ENCODE measurements around the gene TGFB1I1.
"Not testable (repeated sequence)": the region's sequence is repeated elsewhere in the genome, so short reads cannot be mapped to it uniquely, and the experiment has no call there.

Gene TGFB1I1

DNA sequence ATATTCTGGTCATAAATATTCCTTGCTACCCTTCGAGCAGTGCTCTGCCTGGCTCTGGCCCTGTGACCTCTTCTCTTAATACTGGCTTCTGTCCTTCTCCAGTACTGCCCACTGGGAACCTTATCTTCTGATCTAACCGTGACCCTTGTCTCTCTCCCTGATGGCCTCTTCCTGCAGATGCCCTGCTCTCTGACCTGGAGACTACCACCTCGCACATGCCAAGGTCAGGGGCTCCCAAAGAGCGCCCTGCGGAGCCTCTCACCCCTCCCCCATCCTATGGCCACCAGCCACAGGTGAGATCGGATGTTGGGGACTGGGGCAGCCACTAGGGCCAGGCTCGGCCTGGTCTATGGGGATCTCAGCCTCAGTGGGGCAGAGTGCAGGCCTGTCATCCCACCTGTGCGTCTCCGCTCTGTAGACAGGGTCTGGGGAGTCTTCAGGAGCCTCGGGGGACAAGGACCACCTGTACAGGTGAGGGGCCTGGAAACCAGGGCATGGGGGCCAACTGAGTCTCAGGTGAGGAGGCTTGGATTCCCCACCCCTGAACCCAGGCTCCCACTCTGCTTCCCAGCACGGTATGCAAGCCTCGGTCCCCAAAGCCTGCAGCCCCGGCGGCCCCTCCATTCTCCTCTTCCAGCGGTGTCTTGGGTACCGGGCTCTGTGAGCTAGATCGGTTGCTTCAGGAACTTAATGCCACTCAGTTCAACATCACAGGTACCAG lies 1.5 kb downstream of the TGFB1I1 start:
- DNase-seq = no peak

DNA sequence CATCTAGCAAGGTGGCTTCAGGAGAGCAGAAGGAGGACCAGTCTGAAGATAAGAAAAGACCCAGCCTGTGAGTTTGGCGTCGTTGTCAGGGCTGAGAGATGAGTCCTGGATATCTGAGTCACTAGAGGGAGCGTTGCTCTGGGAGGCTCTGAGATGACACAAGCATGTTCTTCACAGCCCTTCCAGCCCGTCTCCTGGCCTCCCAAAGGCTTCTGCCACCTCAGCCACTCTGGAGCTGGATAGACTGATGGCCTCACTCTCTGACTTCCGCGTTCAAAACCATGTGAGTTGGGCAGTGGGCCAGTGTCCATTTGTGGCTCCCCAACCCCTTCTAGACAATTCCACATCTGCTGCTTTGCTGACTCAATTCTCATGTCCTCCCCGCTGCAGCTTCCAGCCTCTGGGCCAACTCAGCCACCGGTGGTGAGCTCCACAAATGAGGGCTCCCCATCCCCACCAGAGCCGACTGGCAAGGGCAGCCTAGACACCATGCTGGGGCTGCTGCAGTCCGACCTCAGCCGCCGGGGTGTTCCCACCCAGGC lies 2.3 kb downstream of the TGFB1I1 start:
- DNase-seq = no peak

DNA sequence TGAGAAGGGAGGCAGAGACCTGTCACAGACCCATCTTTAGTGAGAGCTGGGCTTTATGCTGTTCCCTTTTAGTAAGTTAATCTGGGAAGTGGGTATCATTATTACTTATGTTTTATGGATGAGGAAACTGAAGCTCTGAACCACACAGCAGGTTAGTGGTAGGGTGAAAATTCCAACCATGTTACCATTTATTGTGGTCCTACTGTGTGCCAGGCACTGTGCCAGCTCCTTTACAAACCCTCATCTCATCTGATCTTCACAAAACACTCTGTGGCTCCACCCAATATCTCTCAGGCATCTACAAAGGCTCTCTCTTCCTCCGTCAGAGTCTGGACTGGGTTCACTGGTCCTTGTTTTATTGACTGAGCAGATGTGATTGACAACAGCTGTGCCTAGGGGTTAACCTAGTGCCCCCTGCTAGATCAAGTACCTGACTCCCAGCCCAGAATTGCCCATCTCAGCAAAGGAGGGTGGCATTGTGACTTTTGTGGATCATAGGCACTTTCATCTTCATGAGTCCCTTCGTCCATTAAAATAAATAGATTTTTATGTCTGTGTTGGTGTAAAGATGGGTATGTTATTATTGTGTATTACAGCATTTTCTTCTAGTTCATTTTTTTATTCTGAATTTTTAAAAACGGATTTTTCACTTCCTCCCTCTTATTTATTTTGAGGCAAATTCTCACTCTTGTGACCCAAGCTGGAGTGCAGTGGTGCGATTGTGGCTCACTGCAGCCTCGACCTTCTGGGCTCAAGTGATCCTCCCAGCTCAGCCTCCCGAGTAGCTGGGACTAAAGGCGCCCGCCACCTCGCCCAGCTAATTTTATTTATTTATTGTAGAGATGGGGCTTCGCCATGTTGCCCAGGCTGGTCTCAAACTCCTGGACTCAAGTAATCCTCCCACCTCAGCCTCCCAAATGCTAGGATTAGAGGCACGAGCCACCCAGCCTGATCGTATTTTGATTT lies 3.1 kb downstream of the TGFB1I1 start:
- no peak for DNase-seq

DNA sequence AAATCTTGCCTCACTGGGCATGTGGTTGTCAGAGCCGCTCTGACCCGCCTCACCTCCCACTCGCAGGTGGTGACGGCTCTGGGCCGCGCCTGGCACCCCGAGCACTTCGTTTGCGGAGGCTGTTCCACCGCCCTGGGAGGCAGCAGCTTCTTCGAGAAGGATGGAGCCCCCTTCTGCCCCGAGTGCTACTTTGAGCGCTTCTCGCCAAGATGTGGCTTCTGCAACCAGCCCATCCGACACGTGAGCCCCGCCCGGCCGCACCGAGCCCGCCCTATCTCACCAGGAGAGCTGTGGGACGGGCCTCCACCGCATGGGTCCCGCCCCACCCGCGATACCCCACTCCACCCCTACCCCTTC lies 4.0 kb downstream of the TGFB1I1 start:
- DNase-seq = no peak

DNA sequence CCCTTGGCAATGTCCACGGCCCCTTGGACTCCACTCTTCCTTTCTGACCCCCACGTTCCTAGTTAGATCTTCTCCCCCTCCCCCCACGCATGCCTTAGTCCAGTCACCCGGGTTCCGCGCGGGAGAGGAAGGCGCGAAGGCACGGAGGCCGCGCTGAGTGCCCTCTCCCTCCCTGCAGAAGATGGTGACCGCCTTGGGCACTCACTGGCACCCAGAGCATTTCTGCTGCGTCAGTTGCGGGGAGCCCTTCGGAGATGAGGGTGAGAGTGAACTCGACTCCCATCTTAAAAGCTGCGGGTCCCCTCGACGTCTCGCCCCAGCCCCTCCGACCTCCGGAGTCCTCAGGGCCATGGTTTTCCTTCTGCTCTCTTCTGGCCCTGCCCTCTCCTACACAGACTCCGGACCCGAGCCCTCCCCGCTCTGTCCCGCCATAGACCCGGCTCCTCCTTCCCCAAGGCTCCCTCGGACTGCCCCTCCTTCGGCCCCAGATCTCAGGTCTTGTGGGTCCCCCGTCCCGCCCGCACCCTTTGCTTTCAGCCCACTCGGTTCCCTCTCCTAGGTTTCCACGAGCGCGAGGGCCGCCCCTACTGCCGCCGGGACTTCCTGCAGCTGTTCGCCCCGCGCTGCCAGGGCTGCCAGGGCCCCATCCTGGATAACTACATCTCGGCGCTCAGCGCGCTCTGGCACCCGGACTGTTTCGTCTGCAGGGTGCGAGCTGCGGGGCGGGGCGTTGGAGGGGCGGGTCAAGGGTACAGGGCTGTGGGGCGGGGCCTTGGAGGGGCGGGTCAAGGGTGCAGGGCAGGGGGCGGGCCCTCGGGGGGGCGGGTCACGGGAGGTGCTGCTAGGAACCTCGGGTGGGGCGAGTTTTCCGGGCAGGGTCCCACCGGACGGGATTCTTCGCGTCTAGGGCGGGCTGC lies 4.6 kb downstream of the TGFB1I1 start:
- DNase-seq = peak; percentile 17

DNA sequence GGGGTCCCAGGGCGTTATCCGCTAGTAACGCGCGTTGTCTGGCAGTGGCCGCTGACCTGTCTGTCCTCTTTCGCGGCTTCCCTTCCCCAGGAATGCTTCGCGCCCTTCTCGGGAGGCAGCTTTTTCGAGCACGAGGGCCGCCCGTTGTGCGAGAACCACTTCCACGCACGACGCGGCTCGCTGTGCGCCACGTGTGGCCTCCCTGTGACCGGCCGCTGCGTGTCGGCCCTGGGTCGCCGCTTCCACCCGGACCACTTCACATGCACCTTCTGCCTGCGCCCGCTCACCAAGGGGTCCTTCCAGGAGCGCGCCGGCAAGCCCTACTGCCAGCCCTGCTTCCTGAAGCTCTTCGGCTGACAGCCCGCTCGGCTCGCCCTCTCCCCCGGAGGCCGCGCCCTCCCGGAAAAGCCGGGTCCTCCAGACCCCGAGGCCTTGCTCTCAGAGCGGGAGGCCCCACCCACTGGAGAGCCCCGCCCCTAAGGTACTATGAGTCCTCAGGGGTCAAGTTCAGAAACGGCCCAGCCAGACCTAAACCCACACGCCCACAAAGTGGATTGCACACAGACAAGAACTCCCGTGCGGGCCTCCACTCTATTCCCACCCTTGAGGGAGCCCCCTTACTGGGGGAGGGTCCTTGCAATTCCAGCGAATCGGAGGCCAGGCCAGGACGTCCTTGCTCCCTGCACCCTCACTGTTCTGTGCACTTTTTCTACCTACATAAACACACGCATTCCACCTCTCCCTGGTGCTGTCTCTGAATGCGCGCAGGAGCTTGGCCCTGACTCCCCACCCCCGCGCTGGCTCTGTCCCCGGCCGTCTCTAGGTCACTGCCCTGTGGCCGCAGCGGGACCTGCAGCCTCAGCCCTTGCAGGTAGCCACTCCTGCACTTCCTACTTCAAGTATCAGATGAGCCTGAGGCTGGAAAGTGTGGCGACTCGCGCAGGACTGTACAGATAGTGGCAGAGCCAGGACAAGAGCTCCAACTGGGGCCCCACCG lies 5.6 kb downstream of the TGFB1I1 start:
- no peak for DNase-seq

DNA sequence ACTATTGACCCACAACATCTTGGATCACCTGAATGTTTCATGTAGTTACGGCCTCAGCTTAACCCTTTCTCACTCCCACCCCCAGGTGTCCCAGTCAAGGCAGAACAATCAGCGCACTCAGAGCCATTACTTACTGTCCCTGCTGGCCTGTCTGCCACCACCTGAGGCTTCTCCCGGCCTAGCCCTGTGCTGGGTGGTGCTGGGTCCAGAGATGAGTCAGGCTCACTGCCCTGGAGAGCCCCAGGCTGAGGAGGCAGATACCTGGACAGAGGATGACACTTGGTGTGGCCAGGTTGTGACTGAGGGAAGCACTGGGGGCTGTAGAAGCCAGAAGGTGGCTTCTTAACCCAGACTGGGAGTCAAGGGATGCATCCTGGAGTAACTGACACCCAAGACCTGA lies 7.0 kb downstream of the TGFB1I1 start:
- DNase-seq = no peak

DNA sequence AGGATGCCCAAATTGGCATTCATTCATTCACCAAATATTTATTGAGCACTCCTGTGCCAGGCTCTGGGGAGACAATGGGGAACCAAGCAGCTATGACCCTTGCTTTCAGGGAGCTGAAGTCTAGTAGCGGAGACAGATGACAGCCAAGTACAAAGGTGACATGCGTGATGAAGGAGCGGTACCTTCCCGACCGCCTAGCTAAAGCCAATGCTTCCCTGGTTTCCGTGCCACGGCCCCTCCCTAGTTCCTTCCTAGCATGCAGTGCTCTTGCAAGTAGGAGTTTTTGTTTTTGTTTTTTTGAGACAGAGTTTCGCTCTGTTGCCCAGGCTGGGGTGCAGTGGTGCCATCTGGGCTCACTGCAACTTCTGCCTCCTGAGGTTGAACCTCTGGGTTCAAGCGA lies 7.8 kb downstream of the TGFB1I1 start:
- no peak for DNase-seq

DNA sequence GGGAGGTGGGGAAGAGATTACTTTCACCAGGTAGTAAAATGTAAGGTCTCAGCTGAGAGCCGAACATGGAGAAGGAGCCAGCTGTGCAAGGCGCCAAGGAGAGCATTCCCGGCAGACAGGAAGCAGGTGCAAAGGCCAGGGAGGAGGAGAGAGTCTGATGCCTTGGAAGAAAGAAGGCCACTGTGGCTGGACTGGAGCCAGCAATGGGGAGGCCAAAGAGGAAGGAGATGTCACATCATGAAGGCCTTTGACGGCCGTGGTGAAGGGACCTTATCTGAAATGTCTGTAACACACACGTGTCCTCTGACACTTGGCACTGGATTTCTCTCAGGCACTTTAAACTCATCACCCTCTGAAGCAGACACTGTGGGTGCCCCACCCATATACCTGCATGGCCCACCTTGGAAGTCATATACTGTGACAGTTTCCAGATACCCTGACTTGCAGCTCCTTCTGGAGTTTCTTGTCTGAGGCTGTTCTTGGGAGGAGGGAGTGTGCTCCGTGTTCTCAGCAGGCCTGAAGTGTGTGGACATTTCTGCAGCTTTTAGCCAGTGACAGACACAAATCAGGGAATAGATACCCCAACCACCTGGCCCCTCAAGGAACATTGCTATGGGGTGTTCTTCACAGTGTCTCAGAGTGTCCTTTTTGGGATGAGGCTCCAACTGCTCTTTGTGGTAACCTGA lies 9.0 kb downstream of the TGFB1I1 start:
- no peak for DNase-seq

DNA sequence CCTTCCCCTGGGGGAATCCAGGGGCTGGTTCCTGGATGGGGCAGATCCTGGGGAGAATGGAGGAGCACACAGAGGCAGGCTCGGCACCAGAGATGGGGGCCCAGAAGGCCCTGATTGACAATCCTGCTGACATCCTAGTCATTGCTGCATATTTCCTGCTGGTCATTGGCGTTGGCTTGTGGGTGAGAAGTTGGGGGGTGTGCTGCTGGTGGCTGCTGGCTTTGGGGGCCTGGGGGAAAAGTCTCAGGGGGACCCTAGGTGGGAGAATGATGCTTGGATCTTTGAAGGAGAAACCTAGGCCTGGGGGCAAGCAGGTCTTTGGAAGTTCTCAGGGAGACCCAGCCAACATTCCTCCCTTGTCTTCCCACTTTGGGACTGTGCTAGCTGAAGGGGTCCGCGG lies 11.1 kb downstream of the TGFB1I1 start, which contains the start of gene SLC5A2:
SLC5A2 (plus strand) TSS at position 43 of the 400 bp plus-strand sequence; CDS start at position 57, 14 bp downstream.
- DNase-seq = no peak

DNA sequence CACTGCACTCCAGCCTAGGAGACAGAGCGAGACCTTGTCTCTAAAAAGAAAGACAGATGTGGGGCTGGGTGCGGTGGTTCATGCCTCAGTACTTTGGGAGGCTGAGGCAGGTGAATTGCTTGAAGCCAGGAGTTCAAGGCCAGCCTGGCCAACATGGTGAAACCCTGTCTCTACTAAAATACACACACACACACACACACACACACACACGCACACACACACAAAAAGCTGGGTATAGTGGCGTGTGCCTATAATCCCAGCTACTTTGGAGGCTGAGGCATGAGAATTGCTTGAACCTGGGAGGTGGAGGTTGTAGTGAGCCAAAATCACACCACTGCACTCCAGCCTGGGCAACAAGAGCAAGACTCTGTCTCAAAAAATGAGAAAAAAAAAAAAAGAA lies 12.1 kb downstream of the TGFB1I1 start:
- not testable (repeated sequence) for DNase-seq

DNA sequence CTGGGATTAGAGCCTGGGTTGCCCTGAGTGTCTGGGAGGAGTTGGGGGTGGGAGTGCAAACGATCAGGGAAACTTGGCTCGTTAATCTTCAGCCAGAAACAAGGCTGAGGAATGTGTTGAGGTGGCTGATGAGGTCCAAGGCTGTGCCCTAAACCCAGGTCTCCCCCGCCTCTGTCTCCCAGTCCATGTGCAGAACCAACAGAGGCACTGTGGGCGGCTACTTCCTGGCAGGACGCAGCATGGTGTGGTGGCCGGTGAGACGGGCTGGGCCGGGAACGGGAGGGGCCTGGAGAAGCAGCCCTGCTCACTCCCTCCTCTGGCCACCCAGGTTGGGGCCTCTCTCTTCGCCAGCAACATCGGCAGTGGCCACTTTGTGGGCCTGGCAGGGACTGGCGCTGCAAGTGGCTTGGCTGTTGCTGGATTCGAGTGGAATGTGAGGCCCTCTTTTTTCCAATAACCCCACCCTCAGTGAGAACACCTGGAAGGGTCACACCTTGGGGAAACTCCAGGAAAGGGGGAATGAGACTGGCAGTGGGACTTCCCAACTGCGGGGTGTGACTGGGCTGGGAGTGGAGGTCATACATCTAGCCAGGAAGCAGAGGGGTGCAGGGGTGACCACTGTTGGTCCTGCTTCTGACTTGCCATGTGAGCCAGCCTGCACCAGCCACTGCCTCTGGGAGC lies 12.7 kb downstream of the TGFB1I1 start:
- no peak for DNase-seq

DNA sequence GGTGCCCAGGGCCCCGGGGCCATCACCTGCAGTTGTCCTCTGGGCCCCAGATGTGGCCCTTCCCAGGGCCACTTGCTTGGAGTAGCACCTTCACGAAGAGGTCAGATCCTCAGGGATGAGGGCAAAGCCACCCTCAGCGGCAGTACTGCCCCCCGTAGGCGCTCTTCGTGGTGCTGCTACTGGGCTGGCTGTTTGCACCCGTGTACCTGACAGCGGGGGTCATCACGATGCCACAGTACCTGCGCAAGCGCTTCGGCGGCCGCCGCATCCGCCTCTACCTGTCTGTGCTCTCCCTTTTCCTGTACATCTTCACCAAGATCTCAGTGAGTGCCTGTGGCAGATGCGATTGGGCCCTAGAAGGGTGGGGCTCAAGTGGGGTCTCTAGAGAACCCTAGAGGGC lies 13.6 kb downstream of the TGFB1I1 start:
- no peak for DNase-seq

DNA sequence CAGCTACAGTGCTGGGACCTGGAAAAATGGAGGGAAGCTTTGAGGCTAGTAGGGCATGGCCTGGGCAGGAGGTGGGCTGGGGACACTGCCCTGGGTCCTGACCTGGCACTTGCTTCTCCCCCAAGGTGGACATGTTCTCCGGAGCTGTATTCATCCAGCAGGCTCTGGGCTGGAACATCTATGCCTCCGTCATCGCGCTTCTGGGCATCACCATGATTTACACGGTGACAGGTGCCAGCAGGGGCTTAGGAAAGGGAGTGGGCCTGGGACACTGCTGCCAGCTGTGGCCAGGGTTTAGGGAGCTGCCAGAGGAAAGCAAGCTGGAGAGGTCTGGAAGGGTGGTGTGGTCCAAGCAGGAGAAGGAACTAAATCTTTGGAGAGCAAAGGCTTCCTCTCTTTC lies 14.1 kb downstream of the TGFB1I1 start:
- no peak for DNase-seq

DNA sequence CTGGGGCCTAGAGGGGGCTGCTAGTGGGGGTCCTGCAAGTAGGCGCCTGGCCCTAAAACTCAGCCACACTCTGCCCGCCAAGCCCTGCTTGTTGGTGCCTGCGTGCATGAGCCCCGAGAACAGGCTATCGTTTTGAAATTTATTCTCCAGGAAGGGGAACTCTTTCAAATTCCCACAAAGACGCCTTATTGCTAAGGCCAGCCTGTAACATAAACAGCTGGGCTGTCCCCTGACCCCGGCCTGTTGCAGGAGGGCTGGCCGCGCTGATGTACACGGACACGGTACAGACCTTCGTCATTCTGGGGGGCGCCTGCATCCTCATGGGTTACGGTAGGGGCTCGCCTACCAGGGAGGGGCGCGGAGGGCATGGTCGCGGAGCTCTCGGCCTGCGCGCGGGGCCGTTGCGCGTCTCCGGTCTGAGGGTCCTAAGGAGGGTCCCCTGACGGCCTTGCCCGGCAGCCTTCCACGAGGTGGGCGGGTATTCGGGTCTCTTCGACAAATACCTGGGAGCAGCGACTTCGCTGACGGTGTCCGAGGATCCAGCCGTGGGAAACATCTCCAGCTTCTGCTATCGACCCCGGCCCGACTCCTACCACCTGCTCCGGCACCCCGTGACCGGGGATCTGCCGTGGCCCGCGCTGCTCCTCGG lies 15.2 kb downstream of the TGFB1I1 start:
- no peak for DNase-seq

DNA sequence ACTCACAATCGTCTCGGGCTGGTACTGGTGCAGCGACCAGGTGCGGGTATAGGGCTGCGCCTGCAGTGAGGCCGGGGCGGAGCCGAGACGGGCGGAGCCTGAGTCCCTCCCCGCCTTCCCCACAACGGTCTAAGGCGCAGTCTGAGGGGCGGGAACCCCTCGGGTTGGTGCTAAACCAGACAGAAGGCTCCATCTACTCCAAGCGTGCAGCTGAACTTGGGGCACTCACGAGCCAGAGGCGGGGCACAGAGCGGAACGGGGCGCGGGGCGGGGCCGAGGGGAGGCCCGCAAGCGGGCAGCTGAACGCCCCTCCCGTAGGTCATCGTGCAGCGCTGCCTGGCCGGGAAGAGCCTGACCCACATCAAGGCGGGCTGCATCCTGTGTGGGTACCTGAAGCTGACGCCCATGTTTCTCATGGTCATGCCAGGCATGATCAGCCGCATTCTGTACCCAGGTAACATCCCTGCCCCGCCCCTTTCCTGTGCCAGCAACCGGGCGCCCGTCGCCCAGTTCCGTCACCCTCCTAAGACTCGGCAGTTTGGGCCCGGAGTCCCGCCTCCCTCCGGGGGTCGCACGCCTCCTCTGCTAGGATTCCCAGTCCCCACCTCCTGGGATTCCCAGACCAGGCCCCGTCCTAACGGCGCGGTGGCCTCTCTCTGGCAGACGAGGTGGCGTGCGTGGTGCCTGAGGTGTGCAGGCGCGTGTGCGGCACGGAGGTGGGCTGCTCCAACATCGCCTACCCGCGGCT lies 15.9 kb downstream of the TGFB1I1 start:
- peak; percentile 13 for DNase-seq

DNA sequence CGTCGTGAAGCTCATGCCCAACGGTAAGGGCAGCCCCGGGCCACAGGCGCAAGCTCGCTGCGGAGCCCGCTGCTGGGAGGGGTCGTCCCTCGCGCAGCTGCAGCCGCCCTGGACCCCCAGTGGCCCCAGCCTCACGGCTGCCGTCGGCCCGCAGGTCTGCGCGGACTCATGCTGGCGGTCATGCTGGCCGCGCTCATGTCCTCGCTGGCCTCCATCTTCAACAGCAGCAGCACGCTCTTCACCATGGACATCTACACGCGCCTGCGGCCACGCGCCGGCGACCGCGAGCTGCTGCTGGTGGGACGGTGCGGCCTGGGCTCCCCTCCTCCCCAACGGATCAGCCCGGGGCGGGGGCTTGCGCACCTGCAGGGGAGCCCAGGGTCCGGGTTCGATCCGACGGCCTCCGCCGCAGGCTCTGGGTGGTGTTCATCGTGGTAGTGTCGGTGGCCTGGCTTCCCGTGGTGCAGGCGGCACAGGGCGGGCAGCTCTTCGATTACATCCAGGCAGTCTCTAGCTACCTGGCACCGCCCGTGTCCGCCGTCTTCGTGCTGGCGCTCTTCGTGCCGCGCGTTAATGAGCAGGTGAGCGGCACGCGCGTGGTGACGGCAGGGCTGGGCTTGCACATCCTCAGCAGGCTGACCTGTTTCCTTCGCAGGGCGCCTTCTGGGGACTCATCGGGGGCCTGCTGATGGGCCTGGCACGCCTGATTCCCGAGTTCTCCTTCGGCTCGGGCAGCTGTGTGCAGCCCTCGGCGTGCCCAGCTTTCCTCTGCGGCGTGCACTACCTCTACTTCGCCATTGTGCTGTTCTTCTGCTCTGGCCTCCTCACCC lies 16.7 kb downstream of the TGFB1I1 start:
- DNase-seq = no peak

DNA sequence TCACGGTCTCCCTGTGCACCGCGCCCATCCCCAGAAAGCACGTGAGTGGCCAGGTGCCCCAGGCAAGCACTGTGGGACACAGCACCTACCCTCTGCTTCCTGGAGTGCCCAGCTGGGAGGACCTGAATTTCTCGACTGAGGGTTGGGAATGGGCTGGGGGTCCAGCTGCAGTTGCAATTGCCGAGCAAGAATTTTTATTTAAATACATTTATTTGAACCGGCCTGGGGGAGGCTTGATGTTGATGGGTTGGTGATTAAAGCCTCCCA lies 17.3 kb downstream of the TGFB1I1 start:
- no peak for DNase-seq
